GM21529 (cell line): ENCODE results near the gene KNSTRN.

Experiments
- ATAC-seq: cut with Tn5 transposase; IDR thresholded peaks from one replicate; pipeline ENCODE4 v1.9.1; 2021; ENCODE audit not compliant: unreplicated experiment

KNSTRN gene

GRCh38 chr15:40397688-40398412 is 15.3 kb downstream of the KNSTRN start:
- no peak for ATAC-seq

- ATAC-seq = peak; percentile 91
These were observed 15.9 kb downstream of the KNSTRN start for GRCh38 chr15:40398413-40398873.

- ATAC-seq = no peak
These were observed 16.8 kb downstream of the KNSTRN start for GRCh38 chr15:40399370-40399769.

GRCh38 chr15:40405501-40406381 is 23.2 kb downstream of the KNSTRN start, which contains the start of gene IVD:
IVD (plus strand) TSS chr15:40405795; CDS start chr15:40405828, 33 bp downstream.
- peak; percentile 82 for ATAC-seq

- ATAC-seq = peak; percentile 64
These were observed 24.9 kb downstream of the KNSTRN start for GRCh38 chr15:40407330-40407990.

- peak; percentile 38 for ATAC-seq
These were observed 26.8 kb downstream of the KNSTRN start for GRCh38 chr15:40409366-40409765.

- ATAC-seq = no peak
These were observed 28.0 kb downstream of the KNSTRN start for GRCh38 chr15:40410476-40410875.

GRCh38 chr15:40412095-40412759 is 29.7 kb downstream of the KNSTRN start:
- ATAC-seq = no peak

GRCh38 chr15:40413036-40413435 is 30.5 kb downstream of the KNSTRN start:
- no peak for ATAC-seq

GRCh38 chr15:40414816-40415215 is 32.3 kb downstream of the KNSTRN start:
- ATAC-seq = no peak

GRCh38 chr15:40415226-40415625 is 32.7 kb downstream of the KNSTRN start:
- no peak for ATAC-seq

- no peak for ATAC-seq
These were observed 33.5 kb downstream of the KNSTRN start for GRCh38 chr15:40416056-40416455.

GRCh38 chr15:40418126-40418525 is 35.6 kb downstream of the KNSTRN start:
- no peak for ATAC-seq

GRCh38 chr15:40420071-40420713 is 37.7 kb downstream of the KNSTRN start:
- no peak for ATAC-seq

GRCh38 chr15:40420793-40421192 is 38.3 kb downstream of the KNSTRN start:
- ATAC-seq = no peak

- peak; percentile 82 for ATAC-seq
These were observed 39.0 kb downstream of the KNSTRN start for GRCh38 chr15:40421246-40422157.

- no peak for ATAC-seq
These were observed 42.1 kb downstream of the KNSTRN start for GRCh38 chr15:40424483-40425115.

- no peak for ATAC-seq
These were observed 43.2 kb downstream of the KNSTRN start for GRCh38 chr15:40425681-40426080.

- ATAC-seq = no peak
These were observed 44.7 kb downstream of the KNSTRN start for GRCh38 chr15:40427188-40427587.
